ENCODE measurements around the gene GPC4.

GRCh38 chrX:133417364-133417763 lies 2.1 kb upstream of the GPC4 start:
- TF ChIP-seq, protein P1, sequence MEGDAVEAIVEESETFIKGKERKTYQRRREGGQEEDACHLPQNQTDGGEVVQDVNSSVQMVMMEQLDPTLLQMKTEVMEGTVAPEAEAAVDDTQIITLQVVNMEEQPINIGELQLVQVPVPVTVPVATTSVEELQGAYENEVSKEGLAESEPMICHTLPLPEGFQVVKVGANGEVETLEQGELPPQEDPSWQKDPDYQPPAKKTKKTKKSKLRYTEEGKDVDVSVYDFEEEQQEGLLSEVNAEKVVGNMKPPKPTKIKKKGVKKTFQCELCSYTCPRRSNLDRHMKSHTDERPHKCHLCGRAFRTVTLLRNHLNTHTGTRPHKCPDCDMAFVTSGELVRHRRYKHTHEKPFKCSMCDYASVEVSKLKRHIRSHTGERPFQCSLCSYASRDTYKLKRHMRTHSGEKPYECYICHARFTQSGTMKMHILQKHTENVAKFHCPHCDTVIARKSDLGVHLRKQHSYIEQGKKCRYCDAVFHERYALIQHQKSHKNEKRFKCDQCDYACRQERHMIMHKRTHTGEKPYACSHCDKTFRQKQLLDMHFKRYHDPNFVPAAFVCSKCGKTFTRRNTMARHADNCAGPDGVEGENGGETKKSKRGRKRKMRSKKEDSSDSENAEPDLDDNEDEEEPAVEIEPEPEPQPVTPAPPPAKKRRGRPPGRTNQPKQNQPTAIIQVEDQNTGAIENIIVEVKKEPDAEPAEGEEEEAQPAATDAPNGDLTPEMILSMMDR (IDR thresholded peaks at IDR 0.05; ENCODE audit: extremely low read depth in 1 of 2, insufficient read depth in 1 of 2, low read depth in 1 of 2, low read length in 2 of 2) = no peak
- TF ChIP-seq EZH2 (IDR thresholded peaks at IDR 0.05; ENCODE audit: borderline replicate concordance, low read depth, low read length, severe bottlenecking) (no peak), FOS (IDR thresholded peaks at IDR 0.05; ENCODE audit: borderline replicate concordance, insufficient read depth, low read length) (no peak), POLR2AphosphoS5 (IDR thresholded peaks at IDR 0.05; ENCODE audit: insufficient read depth, low read depth, low read length) (no peak), GATA2 (IDR thresholded peaks at IDR 0.05; ENCODE audit: insufficient read depth, insufficient read length, low read depth, low read length) (no peak), MYC (IDR thresholded peaks at IDR 0.05; ENCODE audit: low read depth, low read length) (no peak), POLR2A (IDR thresholded peaks at IDR 0.05; ENCODE audit: low read depth, low read length) (no peak), JUN (IDR thresholded peaks at IDR 0.05; ENCODE audit: borderline replicate concordance, insufficient read depth, insufficient read length, low read depth) (no peak)
- TF ChIP-seq, protein P2, sequence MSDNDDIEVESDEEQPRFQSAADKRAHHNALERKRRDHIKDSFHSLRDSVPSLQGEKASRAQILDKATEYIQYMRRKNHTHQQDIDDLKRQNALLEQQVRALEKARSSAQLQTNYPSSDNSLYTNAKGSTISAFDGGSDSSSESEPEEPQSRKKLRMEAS (IDR thresholded peaks at IDR 0.05; ENCODE audit: insufficient read depth, insufficient read length) = no peak

Measured in endothelial cell of umbilical vein (primary cell).